ENCODE measurements around the gene MOV10.
"Not testable (repeated sequence)": the region's sequence is repeated elsewhere in the genome, so short reads cannot be mapped to it uniquely, and the experiment has no call there.

The MOV10 gene

DNA sequence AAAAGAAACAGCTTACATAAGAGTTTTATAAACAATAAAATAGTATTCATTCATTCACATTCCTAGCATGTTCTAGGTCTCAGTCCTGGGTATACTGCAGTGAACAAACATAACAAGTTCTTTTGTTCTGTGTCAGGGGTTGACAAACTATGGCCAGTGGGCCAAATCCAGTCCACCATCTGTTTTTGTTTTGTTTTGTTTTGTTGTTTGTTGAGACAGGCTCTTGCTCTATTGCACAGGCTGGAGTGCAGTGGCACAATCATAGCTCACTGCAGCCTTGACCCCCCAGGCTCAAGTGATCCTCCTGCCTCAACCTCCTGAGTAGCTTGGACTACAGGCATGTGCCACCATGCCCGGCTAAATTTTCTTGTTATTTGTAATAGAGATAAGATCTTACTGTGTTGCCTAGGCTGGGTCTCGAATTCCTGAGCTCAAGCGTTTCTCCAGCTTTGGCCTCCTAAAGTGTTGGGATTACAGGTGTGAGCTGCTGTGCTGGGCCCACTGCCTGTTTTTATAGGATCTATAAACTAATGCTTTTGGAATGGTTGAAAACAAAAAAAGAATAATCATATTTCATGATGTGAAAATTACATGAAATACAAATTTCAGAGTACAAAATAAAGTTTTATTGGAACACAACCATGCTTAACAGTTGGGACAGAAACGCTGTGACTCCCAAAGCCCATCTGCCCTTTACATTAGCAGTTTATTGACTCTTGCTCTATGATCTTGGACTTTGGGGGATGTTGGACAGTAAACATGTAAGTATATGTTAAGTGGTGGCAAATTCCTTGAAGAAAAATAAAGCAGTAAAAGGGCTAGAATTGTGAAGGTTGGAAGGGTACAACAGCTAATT, 37.0 kb upstream of the MOV10 start:
- H3K9me3 ChIP-seq (ENCODE audit: control insufficient read depth in 1 of 2, low read length in 2 of 2): no peaks in the 10 kb centered on the region
- peaks cover 8 to 18% of the 10 kb centered on the region in 2 donors for H3K4me1 ChIP-seq (ENCODE audit: control insufficient read depth in 1 of 2, insufficient read depth in 2 of 2, low read length in 2 of 2)
- no peaks in the 10 kb centered on the region for H3K27me3 ChIP-seq (ENCODE audit: low read depth, low read length)
- H3K4me3 ChIP-seq (ENCODE audit: low read depth in 1 of 2, low read length in 2 of 2): peak overlapping the region in 1 of 2 donors; percentile 7
- no peaks in the 10 kb centered on the region for H3K36me3 ChIP-seq (ENCODE audit: control insufficient read depth in 1 of 2, insufficient read depth in 2 of 2, low read length in 2 of 2)
- H3K27ac ChIP-seq (ENCODE audit: low read length): no peak overlapping the region

DNA sequence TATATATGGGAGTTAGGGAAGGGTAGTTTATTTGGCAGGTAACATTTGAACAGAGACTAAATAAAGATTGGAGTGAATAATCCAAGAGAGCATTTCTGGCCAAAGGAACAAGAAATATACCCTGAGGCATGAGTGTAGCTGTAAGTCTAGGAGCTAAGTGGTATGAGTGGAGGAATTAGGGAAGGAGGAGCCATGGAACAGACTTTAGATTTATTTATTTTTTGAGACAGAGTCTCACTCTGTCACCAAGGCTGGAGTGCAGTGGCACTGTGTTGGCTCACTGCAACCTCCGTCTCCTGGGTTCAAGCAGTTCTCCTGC, 36.4 kb upstream of the MOV10 start:
- H3K27ac ChIP-seq (ENCODE audit: low read length): no peak overlapping the region
- H3K27me3 ChIP-seq (ENCODE audit: low read depth, low read length): no peaks in the 10 kb centered on the region
- no peak overlapping the region for H3K4me3 ChIP-seq (ENCODE audit: low read depth in 1 of 2, low read length in 2 of 2)
- no peaks in the 10 kb centered on the region for H3K36me3 ChIP-seq (ENCODE audit: control insufficient read depth in 1 of 2, insufficient read depth in 2 of 2, low read length in 2 of 2)
- peaks cover 8 to 18% of the 10 kb centered on the region in 2 donors for H3K4me1 ChIP-seq (ENCODE audit: control insufficient read depth in 1 of 2, insufficient read depth in 2 of 2, low read length in 2 of 2)
- no peaks in the 10 kb centered on the region for H3K9me3 ChIP-seq (ENCODE audit: control insufficient read depth in 1 of 2, low read length in 2 of 2)

DNA sequence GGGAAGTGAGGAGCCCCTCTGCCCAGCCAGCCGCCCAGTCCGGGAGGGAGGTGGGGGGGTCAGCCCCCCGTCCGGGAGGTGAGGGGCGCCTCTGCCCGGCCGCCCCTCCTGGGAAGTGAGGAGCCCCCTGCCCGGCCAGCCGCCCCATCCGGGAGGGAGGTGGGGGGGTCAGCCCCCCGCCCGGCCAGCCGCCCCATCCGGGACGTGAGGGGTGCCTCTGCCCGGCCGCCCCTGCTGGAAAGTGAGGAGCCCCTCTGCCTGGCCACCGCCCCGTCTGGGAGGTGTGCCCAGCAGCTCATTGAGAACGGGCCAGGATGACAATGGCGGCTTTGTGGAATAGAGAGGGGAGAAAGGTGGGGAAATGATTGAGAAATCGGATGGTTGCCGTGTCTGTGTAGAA, 34.0 kb upstream of the MOV10 start:
- not testable (repeated sequence) for H3K9me3 ChIP-seq (ENCODE audit: control insufficient read depth in 1 of 2, low read length in 2 of 2); H3K27me3 ChIP-seq (ENCODE audit: low read depth, low read length); H3K4me3 ChIP-seq (ENCODE audit: low read depth in 1 of 2, low read length in 2 of 2); H3K27ac ChIP-seq (ENCODE audit: low read length); H3K36me3 ChIP-seq (ENCODE audit: control insufficient read depth in 1 of 2, insufficient read depth in 2 of 2, low read length in 2 of 2)
- peaks cover 8 to 12% of the 10 kb centered on the region in 2 donors for H3K4me1 ChIP-seq (ENCODE audit: control insufficient read depth in 1 of 2, insufficient read depth in 2 of 2, low read length in 2 of 2)

DNA sequence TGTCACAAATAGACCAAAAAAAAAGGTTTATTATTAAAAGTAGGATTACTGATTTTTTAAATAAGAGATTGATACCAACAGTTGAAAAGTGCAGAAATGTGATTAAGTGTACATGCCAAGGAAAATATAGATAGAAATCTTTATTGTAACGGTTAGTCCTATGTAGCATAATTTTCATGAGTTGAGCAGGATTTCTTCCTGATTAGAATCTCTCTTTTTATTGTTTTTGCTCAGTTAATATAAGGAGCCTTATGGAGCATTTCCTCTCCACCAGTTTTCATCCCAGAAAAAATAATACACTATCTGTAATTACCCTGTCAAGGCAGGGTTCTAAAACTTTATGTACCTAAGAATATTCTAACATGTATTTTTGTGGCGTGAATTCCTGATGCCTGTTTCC, 31.4 kb upstream of the MOV10 start:
- H3K27ac ChIP-seq (ENCODE audit: low read length): no peak overlapping the region
- no peaks in the 10 kb centered on the region for H3K9me3 ChIP-seq (ENCODE audit: control insufficient read depth in 1 of 2, low read length in 2 of 2)
- H3K27me3 ChIP-seq (ENCODE audit: low read depth, low read length): no peaks in the 10 kb centered on the region
- peaks cover 4% of the 10 kb centered on the region in 2 donors for H3K36me3 ChIP-seq (ENCODE audit: control insufficient read depth in 1 of 2, insufficient read depth in 2 of 2, low read length in 2 of 2)
- H3K4me3 ChIP-seq (ENCODE audit: low read depth in 1 of 2, low read length in 2 of 2): no peak overlapping the region
- H3K4me1 ChIP-seq (ENCODE audit: control insufficient read depth in 1 of 2, insufficient read depth in 2 of 2, low read length in 2 of 2): no peaks in the 10 kb centered on the region

DNA sequence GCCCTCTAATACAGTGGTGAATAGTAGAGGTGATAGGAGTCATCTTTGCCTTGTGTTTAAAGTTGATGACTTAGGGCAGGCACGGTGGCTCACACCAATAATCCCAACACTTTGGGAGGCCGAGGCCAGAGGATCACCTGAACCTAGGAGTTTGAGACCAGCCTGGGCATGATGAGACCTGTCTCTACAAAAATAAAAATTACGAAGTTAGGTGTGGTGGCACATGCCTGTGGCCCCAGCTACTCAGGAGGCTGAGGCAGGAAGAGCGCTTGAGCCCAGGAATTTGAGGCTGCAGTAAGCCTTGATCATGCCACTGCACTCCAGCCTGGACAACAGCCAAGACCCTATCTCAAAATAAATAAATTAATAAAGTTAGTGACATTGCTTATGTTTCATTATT, 28.2 kb upstream of the MOV10 start:
- Histone ChIP-seq H3K27me3 (ENCODE audit: low read depth, low read length) (no peaks in the 10 kb centered on the region), H3K4me3 (ENCODE audit: low read depth in 1 of 2, low read length in 2 of 2) (no peak overlapping the region), H3K9me3 (ENCODE audit: control insufficient read depth in 1 of 2, low read length in 2 of 2) (no peaks in the 10 kb centered on the region), H3K27ac (ENCODE audit: low read length) (no peak overlapping the region), H3K36me3 (ENCODE audit: control insufficient read depth in 1 of 2, insufficient read depth in 2 of 2, low read length in 2 of 2) (peaks cover 28 to 31% of the 10 kb centered on the region in 2 donors), H3K4me1 (ENCODE audit: control insufficient read depth in 1 of 2, insufficient read depth in 2 of 2, low read length in 2 of 2) (no peaks in the 10 kb centered on the region)

DNA sequence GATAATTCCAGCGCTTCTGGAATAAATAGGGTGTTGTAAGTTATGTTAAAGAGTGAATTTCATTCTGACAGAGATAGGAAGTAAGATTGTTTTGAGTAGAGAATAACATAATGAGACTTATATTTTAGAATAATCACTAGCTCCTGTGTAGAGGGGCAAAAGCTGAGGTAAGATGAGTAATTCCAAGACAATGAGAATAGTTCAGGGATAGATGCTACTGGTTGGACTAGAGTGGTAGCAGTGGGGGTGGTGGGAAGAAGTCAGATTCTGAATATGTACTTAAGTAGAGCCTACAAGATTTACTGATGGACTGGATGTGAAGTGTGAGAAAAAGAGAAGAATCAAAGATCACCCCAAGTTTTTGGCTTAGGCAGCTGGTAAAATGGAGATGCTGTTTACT, 23.3 kb upstream of the MOV10 start:
- Histone ChIP-seq H3K27me3 (ENCODE audit: low read depth, low read length) (no peaks in the 10 kb centered on the region), H3K4me3 (ENCODE audit: low read depth in 1 of 2, low read length in 2 of 2) (no peak overlapping the region), H3K9me3 (ENCODE audit: control insufficient read depth in 1 of 2, low read length in 2 of 2) (no peaks in the 10 kb centered on the region), H3K27ac (ENCODE audit: low read length) (no peak overlapping the region), H3K36me3 (ENCODE audit: control insufficient read depth in 1 of 2, insufficient read depth in 2 of 2, low read length in 2 of 2) (peaks cover 36 to 46% of the 10 kb centered on the region in 2 donors), H3K4me1 (ENCODE audit: control insufficient read depth in 1 of 2, insufficient read depth in 2 of 2, low read length in 2 of 2) (no peaks in the 10 kb centered on the region)

DNA sequence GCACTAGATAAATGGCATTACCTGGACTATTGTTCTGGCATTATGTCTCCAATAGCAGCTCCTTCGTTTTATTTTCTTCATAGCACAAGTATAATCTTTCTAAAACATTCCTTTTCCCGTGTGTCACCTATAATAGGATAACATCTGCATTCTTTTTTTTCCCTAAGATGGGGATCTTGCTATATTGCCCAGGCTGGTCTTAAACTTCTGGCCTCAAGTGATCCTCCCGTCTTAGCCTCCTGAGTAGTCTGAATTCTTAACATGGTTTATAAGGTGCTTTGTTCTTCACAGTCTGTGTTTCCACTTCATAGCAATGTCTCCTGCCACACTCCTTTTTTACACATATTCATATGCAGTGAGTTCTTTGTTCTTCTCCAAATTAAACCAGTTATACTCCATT, 8.6 kb upstream of the MOV10 start:
- Histone ChIP-seq H3K27ac (ENCODE audit: low read length) (no peak overlapping the region), H3K36me3 (ENCODE audit: control insufficient read depth in 1 of 2, insufficient read depth in 2 of 2, low read length in 2 of 2) (peaks cover 50 to 73% of the 10 kb centered on the region in 2 donors), H3K9me3 (ENCODE audit: control insufficient read depth in 1 of 2, low read length in 2 of 2) (no peaks in the 10 kb centered on the region), H3K4me3 (ENCODE audit: low read depth in 1 of 2, low read length in 2 of 2) (no peak overlapping the region), H3K27me3 (ENCODE audit: low read depth, low read length) (no peaks in the 10 kb centered on the region), H3K4me1 (ENCODE audit: control insufficient read depth in 1 of 2, insufficient read depth in 2 of 2, low read length in 2 of 2) (no peaks in the 10 kb centered on the region)

DNA sequence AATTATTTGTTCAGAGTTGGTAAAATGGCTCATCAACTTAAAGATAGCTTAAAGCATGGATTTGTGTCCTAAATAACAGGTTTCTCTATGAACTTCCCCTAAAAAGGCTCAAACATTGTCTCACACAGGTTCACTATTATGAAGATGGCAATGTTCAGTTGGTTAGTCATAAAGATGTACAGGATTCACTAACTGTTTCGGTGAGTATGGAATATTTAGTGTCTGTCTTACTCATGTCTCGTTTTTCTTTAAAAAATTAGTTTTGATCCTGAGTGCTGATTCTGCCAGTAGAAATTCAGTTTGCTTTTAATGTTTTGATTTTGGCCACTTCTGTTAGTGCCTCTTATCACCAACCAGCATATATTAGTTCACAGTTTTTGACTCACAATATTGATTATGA, 7.5 kb upstream of the MOV10 start:
- Histone ChIP-seq H3K27me3 (ENCODE audit: low read depth, low read length) (no peaks in the 10 kb centered on the region), H3K9me3 (ENCODE audit: control insufficient read depth in 1 of 2, low read length in 2 of 2) (no peaks in the 10 kb centered on the region), H3K4me3 (ENCODE audit: low read depth in 1 of 2, low read length in 2 of 2) (no peak overlapping the region), H3K36me3 (ENCODE audit: control insufficient read depth in 1 of 2, insufficient read depth in 2 of 2, low read length in 2 of 2) (peaks cover 39 to 63% of the 10 kb centered on the region in 2 donors), H3K27ac (ENCODE audit: low read length) (no peak overlapping the region), H3K4me1 (ENCODE audit: control insufficient read depth in 1 of 2, insufficient read depth in 2 of 2, low read length in 2 of 2) (no peaks in the 10 kb centered on the region)

DNA sequence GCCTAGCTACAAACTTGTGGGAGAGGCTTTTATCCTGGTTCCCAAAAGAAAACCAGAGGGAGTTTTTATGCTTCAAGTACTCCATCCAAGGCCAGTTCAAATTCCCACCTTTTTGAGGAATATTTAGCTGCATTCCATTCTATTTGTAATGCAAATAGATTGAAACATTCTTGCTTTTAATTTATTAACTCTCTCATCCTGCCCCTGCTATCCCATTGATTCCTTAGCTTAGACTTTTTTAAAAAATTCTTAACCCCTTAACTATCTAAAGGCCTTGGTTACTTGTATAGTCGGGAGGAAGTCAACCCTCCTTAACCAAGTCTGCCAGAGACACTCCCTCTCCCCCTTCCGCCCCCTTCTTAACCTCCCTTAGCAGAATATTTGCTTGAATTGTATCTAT, 2.5 kb upstream of the MOV10 start:
- no peaks in the 10 kb centered on the region for H3K9me3 ChIP-seq (ENCODE audit: control insufficient read depth in 1 of 2, low read length in 2 of 2)
- no peak overlapping the region for H3K27ac ChIP-seq (ENCODE audit: low read length)
- H3K36me3 ChIP-seq (ENCODE audit: control insufficient read depth in 1 of 2, insufficient read depth in 2 of 2, low read length in 2 of 2): peaks cover 20 to 31% of the 10 kb centered on the region in 2 donors
- no peaks in the 10 kb centered on the region for H3K27me3 ChIP-seq (ENCODE audit: low read depth, low read length)
- peaks cover 6 to 19% of the 10 kb centered on the region in 2 donors for H3K4me1 ChIP-seq (ENCODE audit: control insufficient read depth in 1 of 2, insufficient read depth in 2 of 2, low read length in 2 of 2)
- H3K4me3 ChIP-seq (ENCODE audit: low read depth in 1 of 2, low read length in 2 of 2): no peak overlapping the region

DNA sequence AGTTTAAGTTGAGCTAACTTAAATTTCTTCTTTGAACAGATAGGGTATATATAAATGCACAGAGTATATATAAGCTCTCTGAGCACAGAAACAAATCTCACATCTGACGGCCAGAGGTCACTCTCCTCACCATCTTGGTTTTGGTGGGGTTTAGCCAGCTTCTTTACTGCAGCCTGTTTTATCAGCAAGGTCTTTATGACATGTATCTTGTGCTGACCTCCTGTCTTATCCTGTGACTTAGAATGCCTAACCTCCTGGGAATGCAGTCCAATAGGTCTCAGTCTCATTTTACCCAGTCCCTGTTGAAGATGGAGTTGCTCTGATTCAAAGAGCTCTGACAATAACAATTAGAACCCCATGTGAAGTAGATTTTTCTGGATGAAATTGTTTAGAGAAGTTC, 1.6 kb upstream of the MOV10 start:
- Histone ChIP-seq H3K27ac (ENCODE audit: low read length) (no peak overlapping the region), H3K4me1 (ENCODE audit: control insufficient read depth in 1 of 2, insufficient read depth in 2 of 2, low read length in 2 of 2) (peaks cover 6 to 19% of the 10 kb centered on the region in 2 donors), H3K4me3 (ENCODE audit: low read depth in 1 of 2, low read length in 2 of 2) (no peak overlapping the region), H3K36me3 (ENCODE audit: control insufficient read depth in 1 of 2, insufficient read depth in 2 of 2, low read length in 2 of 2) (peaks cover 16 to 25% of the 10 kb centered on the region in 2 donors), H3K9me3 (ENCODE audit: control insufficient read depth in 1 of 2, low read length in 2 of 2) (no peaks in the 10 kb centered on the region), H3K27me3 (ENCODE audit: low read depth, low read length) (no peaks in the 10 kb centered on the region)

DNA sequence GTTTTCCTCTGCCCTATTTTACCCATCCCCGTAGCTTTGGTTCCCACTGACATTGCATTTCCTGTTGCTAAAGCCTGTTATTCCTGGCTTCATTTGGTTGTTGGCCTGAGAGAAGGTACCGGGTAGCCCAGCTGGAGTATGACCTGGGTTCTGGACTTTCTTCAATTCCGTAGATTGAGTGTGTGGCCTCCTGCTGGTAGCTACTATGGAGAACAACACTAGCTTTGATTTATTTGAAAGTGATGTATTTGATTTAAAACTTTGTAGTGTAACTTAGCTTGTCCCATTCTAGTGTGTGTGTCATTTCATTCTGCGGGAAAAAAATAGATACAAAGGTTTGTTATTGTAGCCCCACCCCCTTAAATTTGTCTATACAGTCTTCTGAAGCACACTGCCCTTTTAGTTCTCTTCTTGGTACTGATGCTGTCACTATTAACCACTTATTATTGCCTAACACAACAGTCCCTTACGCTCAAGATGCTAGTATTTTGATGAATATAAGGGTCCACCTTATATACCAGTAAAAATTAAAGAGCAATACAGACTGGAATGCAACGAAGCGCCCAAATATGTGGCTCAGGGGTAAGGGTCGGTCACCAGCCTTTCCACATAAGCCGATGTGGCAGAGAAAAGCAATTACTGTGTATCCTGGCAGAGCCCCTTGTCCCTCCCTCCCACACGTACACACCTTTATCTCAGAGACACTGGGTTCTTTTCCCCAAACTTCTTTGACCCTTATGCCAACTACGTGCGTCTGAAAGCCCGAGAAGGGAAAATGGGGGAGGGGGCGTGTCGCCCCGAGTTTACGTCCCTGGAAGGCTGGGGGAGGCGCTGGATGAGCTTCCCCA, 643 bp upstream of the MOV10 start:
- Histone ChIP-seq H3K9me3 (ENCODE audit: control insufficient read depth in 1 of 2, low read length in 2 of 2) (no peaks in the 10 kb centered on the region), H3K36me3 (ENCODE audit: control insufficient read depth in 1 of 2, insufficient read depth in 2 of 2, low read length in 2 of 2) (peaks cover 14 to 16% of the 10 kb centered on the region in 2 donors), H3K27me3 (ENCODE audit: low read depth, low read length) (no peaks in the 10 kb centered on the region), H3K27ac (ENCODE audit: low read length) (peak overlapping the region; percentile 93), H3K4me1 (ENCODE audit: control insufficient read depth in 1 of 2, insufficient read depth in 2 of 2, low read length in 2 of 2) (peaks cover 6 to 19% of the 10 kb centered on the region in 2 donors), H3K4me3 (ENCODE audit: low read depth in 1 of 2, low read length in 2 of 2) (peak overlapping the region; percentile 84 to 92)

Data from muscle layer of duodenum (tissue), 2 donors.